HEK293 (cell line): ENCODE measurements around the gene NXT2.

ENCODE experiments used
- CTCF ChIA-PET: fragments of 350-600 bp; formaldehyde crosslinking; extraction: SDS; loops from one replicate; lab custom pipeline; 2021; ENCODE audit warnings: antibody characterized with exemption; lab: Yijun Ruan, JAX
- POLR2A ChIA-PET: fragments of 300-600 bp; formaldehyde crosslinking; extraction: SDS; loops from one replicate; lab custom pipeline; 2020; ENCODE audit warnings: antibody characterized with exemption, inconsistent platforms; lab: Yijun Ruan, JAX
- H3K27ac ChIP-seq: fragments of 200-500 bp; sonication (Bioruptor generic); 2 replicates; pipeline ENCODE4 v1.5.1; 2014; ENCODE audit warnings: low read depth, low read length, control low read depth, inconsistent platforms; ENCODE audit errors: extremely low read depth
- H3K36me3 ChIP-seq, 2 experiments: fragments of 200-500 bp in 1 of 2; sonication (Bioruptor generic) in 1 of 2; 1 replicate in 1 of 2; 2 replicates in 1 of 2; pipeline ENCODE4 v1.5.1; 2014 to 2017; ENCODE audit warnings: inconsistent platforms in 2 of 2, low read length in 2 of 2; ENCODE audit not compliant: control insufficient read depth in 2 of 2, insufficient read depth in 1 of 2
- H3K4me1 ChIP-seq: fragments of 200-500 bp; sonication (Bioruptor generic); 2 replicates; pipeline ENCODE4 v1.5.1; 2014; ENCODE audit warnings: mild to moderate bottlenecking, low read length, inconsistent platforms; ENCODE audit not compliant: control insufficient read depth, insufficient read depth
- H3K4me3 ChIP-seq: 2 replicates; pipeline ENCODE4 v1.5.1; 2011; ENCODE audit warnings: low read depth, mild to moderate bottlenecking, control low read depth, low read length, moderate library complexity
- H3K9me3 ChIP-seq: fragments of 200-500 bp; sonication (Bioruptor generic); 2 replicates; pipeline ENCODE4 v1.5.1; 2014; ENCODE audit warnings: low read depth, low read length, inconsistent platforms; ENCODE audit not compliant: control insufficient read depth, insufficient read depth
- EGR2 ChIP-seq: fragments of 450-650 bp; formaldehyde crosslinking; IDR thresholded peaks from 2 replicates; pipeline ENCODE4 v1.5.1; 2016; ENCODE audit warnings: low read depth, missing biosample characterization, missing genetic modification characterization
- FEZF1 ChIP-seq: fragments of 450-650 bp; formaldehyde crosslinking; IDR thresholded peaks from 2 replicates; pipeline ENCODE4 v1.5.1; 2016; ENCODE audit warnings: missing biosample characterization, missing genetic modification characterization
- KLF10 ChIP-seq: fragments of 450-650 bp; IDR thresholded peaks from 2 replicates; pipeline ENCODE4 v1.5.1; 2018; ENCODE audit warnings: missing biosample characterization, mild to moderate bottlenecking, missing genetic modification characterization
- KLF16 ChIP-seq: fragments of 450-650 bp; formaldehyde crosslinking; IDR thresholded peaks from 2 replicates; pipeline ENCODE4 v1.5.1; 2017; ENCODE audit warnings: missing biosample characterization, missing genetic modification characterization
- KLF8 ChIP-seq: fragments of 450-650 bp; formaldehyde crosslinking; IDR thresholded peaks from 2 replicates; pipeline ENCODE4 v1.5.1; 2016; ENCODE audit warnings: missing biosample characterization, missing genetic modification characterization
- MYNN ChIP-seq: fragments of 450-650 bp; formaldehyde crosslinking; IDR thresholded peaks from 2 replicates; pipeline ENCODE4 v1.5.1; 2016; ENCODE audit warnings: missing biosample characterization, missing genetic modification characterization, borderline replicate concordance
- SCRT1 ChIP-seq: fragments of 450-650 bp; formaldehyde crosslinking; IDR thresholded peaks from 2 replicates; pipeline ENCODE4 v1.5.1; 2016; ENCODE audit warnings: missing biosample characterization, missing genetic modification characterization, borderline replicate concordance
- ZFHX2 ChIP-seq: fragments of 450-650 bp; formaldehyde crosslinking; conservative IDR thresholded peaks from 2 replicates; pipeline ENCODE4 v1.5.1; 2016; ENCODE audit warnings: missing biosample characterization, missing genetic modification characterization
- ZNF10 ChIP-seq: fragments of 450-650 bp; formaldehyde crosslinking; IDR thresholded peaks from 2 replicates; pipeline ENCODE4 v1.5.1; 2017; ENCODE audit warnings: missing biosample characterization, missing genetic modification characterization
- ZNF155 ChIP-seq: fragments of 450-650 bp; formaldehyde crosslinking; IDR thresholded peaks from 2 replicates; pipeline ENCODE4 v1.5.1; 2016; ENCODE audit warnings: missing biosample characterization, missing genetic modification characterization
- ZNF175 ChIP-seq: fragments of 450-650 bp; formaldehyde crosslinking; IDR thresholded peaks from 2 replicates; pipeline ENCODE4 v1.5.1; 2016; ENCODE audit warnings: missing biosample characterization, missing genetic modification characterization
- ZNF202 ChIP-seq: fragments of 450-650 bp; formaldehyde crosslinking; IDR thresholded peaks from 2 replicates; pipeline ENCODE4 v1.5.1; 2016; ENCODE audit warnings: missing biosample characterization, missing genetic modification characterization, borderline replicate concordance
- ZNF223 ChIP-seq: fragments of 450-650 bp; formaldehyde crosslinking; IDR thresholded peaks from 2 replicates; pipeline ENCODE4 v1.5.1; 2016; ENCODE audit warnings: missing biosample characterization, missing genetic modification characterization
- ZNF311 ChIP-seq: fragments of 450-650 bp; formaldehyde crosslinking; IDR thresholded peaks from 2 replicates; pipeline ENCODE4 v1.5.1; 2017; ENCODE audit warnings: missing biosample characterization, missing genetic modification characterization, borderline replicate concordance
- ZNF341 ChIP-seq: fragments of 450-650 bp; formaldehyde crosslinking; IDR thresholded peaks from 2 replicates; pipeline ENCODE4; 2016; ENCODE audit warnings: low read depth, missing biosample characterization, missing genetic modification characterization
- ZNF350 ChIP-seq: fragments of 450-650 bp; formaldehyde crosslinking; IDR thresholded peaks from 2 replicates; pipeline ENCODE4 v1.5.0; 2017; ENCODE audit warnings: missing biosample characterization, mild to moderate bottlenecking, missing genetic modification characterization
- ZNF416 ChIP-seq: fragments of 450-650 bp; formaldehyde crosslinking; IDR thresholded peaks from 2 replicates; pipeline ENCODE4 v1.5.1; 2016; ENCODE audit warnings: missing biosample characterization, missing genetic modification characterization
- ZNF473 ChIP-seq: fragments of 450-650 bp; formaldehyde crosslinking; IDR thresholded peaks from 2 replicates; pipeline ENCODE4 v1.5.1; 2017; ENCODE audit warnings: missing biosample characterization, missing genetic modification characterization
- ZNF501 ChIP-seq: fragments of 450-650 bp; formaldehyde crosslinking; IDR thresholded peaks from 2 replicates; pipeline ENCODE4 v1.5.1; 2016; ENCODE audit warnings: missing biosample characterization, missing genetic modification characterization
- ZNF600 ChIP-seq: fragments of 450-650 bp; formaldehyde crosslinking; IDR thresholded peaks from 2 replicates; pipeline ENCODE4 v1.5.1; 2016; ENCODE audit warnings: missing biosample characterization, missing genetic modification characterization
- ZNF792 ChIP-seq: fragments of 450-650 bp; formaldehyde crosslinking; IDR thresholded peaks from 2 replicates; pipeline ENCODE4 v1.5.1; 2016; ENCODE audit warnings: missing biosample characterization, missing genetic modification characterization
- ZSCAN16 ChIP-seq: fragments of 450-650 bp; formaldehyde crosslinking; IDR thresholded peaks from 2 replicates; pipeline ENCODE4 v1.5.1; 2016; ENCODE audit warnings: missing biosample characterization, missing genetic modification characterization
- TF ChIP-seq, protein P1 (sequence below): fragments of 450-650 bp; formaldehyde crosslinking; IDR thresholded peaks from 2 replicates; pipeline ENCODE4 v1.5.1; 2017; ENCODE audit warnings: missing biosample characterization, mild to moderate bottlenecking, missing genetic modification characterization, moderate library complexity
- TF ChIP-seq, protein P2 (sequence below): fragments of 450-650 bp; formaldehyde crosslinking; IDR thresholded peaks from 2 replicates; pipeline ENCODE4 v1.5.1; 2017; ENCODE audit warnings: missing biosample characterization, missing genetic modification characterization
- TF ChIP-seq, protein P3 (sequence below): fragments of 450-650 bp; formaldehyde crosslinking; IDR thresholded peaks from 2 replicates; pipeline ENCODE4 v1.5.1; 2016; ENCODE audit warnings: missing biosample characterization, missing genetic modification characterization, low read depth
- TF ChIP-seq, protein P4 (sequence below): fragments of 450-650 bp; formaldehyde crosslinking; IDR thresholded peaks from 2 replicates; pipeline ENCODE4 v1.5.1; 2016; ENCODE audit warnings: missing biosample characterization, missing genetic modification characterization

The NXT2 gene

DNA sequence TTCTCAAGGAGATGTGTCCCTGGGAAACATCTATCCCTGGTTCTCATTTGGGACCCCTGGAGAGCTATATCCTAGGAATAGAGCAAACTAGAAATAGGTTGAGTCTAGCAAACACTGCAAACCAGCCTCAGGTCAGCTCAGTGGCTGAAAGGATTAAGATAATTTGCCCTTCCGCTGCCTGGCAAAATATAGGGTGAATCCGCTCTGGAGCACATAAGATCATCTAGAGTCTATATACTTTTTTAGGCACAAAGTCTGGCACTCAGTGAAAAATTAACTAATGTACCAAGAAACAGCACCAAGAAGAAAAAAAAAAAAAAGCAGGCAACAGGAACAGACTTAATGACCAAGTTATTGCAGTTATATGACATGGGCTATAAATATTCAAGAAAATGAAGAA, 47.5 kb upstream of the NXT2 start:
- CTCF ChIA-PET = interaction anchor here (0.9 to 5.2 kb wide), 2 partner anchors 15 to 145 kb away, joined by 3 to 110 read pairs; no protein-coding TSS in a partner anchor
- Histone ChIP-seq H3K9me3 (no peaks in the 10 kb centered on the region), H3K27ac (no peak overlapping the region), H3K36me3 (no peaks in the 10 kb centered on the region), H3K4me3 (no peak overlapping the region), H3K4me1 (no peaks in the 10 kb centered on the region)
- TF ChIP-seq ZSCAN16 (tag by site-specific recombination) (no peak), ZNF202 (tag by site-specific recombination) (no peak), ZNF350 (no peak), ZFHX2 (tag by site-specific recombination) (no peak), ZNF311 (tag by site-specific recombination) (no peak)
- POLR2A ChIA-PET = interaction anchor here (0.6 kb wide), 1 partner anchor 58 kb away, joined by 3 read pairs; no protein-coding TSS in a partner anchor

DNA sequence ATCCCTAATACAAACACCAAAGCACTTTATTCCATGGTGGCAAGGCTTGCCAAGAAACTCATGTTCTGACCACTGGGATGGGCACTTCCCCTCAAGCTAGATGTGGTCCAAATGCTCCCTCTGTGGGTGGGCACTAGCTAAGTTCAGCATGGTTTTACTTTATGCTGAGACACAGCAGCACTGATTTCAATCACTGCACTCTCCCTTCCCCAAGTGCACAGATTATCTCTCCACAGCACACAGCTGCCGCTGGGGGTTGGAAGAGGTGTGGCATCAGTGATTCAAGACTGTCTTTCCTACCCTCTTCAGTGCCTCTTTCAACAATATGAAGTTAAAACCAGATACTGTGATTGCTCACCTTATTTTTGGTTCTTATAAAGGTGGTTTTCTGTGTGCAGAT, 38.2 kb upstream of the NXT2 start:
- CTCF ChIA-PET = interaction anchor here (1.0 to 1.1 kb wide), 2 partner anchors 13 to 29 kb away, joined by 3 read pairs; no protein-coding TSS in a partner anchor
- no peaks in the 10 kb centered on the region for H3K36me3 ChIP-seq
- H3K9me3 ChIP-seq = no peaks in the 10 kb centered on the region
- no peak overlapping the region for H3K4me3 ChIP-seq
- no peak overlapping the region for H3K27ac ChIP-seq
- H3K4me1 ChIP-seq = no peaks in the 10 kb centered on the region
- TF ChIP-seq ZNF600 (no peak), EGR2 (tag by site-specific recombination) (no peak), ZNF792 (tag by site-specific recombination) (no peak), SCRT1 (no peak), ZNF501 (tag by site-specific recombination) (no peak), FEZF1 (no peak)
- TF ChIP-seq, protein P1, sequence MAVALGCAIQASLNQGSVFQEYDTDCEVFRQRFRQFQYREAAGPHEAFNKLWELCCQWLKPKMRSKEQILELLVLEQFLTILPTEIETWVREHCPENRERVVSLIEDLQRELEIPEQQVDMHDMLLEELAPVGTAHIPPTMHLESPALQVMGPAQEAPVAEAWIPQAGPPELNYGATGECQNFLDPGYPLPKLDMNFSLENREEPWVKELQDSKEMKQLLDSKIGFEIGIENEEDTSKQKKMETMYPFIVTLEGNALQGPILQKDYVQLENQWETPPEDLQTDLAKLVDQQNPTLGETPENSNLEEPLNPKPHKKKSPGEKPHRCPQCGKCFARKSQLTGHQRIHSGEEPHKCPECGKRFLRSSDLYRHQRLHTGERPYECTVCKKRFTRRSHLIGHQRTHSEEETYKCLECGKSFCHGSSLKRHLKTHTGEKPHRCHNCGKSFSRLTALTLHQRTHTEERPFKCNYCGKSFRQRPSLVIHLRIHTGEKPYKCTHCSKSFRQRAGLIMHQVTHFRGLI (tag by site-specific recombination) = no peak
- TF ChIP-seq, protein P2, sequence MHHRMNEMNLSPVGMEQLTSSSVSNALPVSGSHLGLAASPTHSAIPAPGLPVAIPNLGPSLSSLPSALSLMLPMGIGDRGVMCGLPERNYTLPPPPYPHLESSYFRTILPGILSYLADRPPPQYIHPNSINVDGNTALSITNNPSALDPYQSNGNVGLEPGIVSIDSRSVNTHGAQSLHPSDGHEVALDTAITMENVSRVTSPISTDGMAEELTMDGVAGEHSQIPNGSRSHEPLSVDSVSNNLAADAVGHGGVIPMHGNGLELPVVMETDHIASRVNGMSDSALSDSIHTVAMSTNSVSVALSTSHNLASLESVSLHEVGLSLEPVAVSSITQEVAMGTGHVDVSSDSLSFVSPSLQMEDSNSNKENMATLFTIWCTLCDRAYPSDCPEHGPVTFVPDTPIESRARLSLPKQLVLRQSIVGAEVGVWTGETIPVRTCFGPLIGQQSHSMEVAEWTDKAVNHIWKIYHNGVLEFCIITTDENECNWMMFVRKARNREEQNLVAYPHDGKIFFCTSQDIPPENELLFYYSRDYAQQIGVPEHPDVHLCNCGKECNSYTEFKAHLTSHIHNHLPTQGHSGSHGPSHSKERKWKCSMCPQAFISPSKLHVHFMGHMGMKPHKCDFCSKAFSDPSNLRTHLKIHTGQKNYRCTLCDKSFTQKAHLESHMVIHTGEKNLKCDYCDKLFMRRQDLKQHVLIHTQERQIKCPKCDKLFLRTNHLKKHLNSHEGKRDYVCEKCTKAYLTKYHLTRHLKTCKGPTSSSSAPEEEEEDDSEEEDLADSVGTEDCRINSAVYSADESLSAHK (tag by site-specific recombination) = no peak
- TF ChIP-seq, protein P3, sequence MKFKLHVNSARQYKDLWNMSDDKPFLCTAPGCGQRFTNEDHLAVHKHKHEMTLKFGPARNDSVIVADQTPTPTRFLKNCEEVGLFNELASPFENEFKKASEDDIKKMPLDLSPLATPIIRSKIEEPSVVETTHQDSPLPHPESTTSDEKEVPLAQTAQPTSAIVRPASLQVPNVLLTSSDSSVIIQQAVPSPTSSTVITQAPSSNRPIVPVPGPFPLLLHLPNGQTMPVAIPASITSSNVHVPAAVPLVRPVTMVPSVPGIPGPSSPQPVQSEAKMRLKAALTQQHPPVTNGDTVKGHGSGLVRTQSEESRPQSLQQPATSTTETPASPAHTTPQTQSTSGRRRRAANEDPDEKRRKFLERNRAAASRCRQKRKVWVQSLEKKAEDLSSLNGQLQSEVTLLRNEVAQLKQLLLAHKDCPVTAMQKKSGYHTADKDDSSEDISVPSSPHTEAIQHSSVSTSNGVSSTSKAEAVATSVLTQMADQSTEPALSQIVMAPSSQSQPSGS (tag by site-specific recombination) = no peak
- TF ChIP-seq, protein P4, sequence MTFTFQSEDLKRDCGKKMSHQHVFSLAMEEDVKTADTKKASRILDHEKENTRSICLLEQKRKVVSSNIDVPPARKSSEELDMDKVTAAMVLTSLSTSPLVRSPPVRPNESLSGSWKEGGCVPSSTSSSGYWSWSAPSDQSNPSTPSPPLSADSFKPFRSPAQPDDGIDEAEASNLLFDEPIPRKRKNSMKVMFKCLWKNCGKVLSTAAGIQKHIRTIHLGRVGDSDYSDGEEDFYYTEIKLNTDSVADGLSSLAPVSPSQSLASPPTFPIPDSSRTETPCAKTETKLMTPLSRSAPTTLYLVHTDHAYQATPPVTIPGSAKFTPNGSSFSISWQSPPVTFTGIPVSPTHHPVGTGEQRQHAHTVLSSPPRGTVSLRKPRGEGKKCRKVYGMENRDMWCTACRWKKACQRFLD (tag by site-specific recombination) = no peak
- POLR2A ChIA-PET = no interaction called here

DNA sequence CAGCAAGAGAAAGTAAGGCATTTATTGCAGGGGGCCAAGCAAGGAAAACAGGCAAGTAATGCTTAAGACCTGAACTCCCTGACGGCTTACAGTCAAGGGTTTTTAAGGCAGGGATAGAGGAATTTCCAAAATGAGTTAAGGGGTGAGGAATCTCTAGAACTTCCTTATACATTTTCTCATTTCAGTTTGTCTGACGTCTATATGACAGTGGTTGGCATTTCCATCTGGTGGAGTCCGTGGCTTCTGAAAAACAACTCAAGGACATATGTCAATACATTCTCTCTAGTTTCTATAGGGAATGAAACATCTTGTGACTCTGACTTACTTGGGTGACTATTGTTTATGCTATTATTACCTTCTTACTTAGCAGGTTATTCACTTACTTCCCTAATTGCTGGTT, 35.5 kb upstream of the NXT2 start:
- ChIA-PET POLR2A (no interaction called here), CTCF (interaction anchor here (1.2 kb wide), 1 partner anchor 16 kb away, joined by 3 read pairs; no protein-coding TSS in a partner anchor)
- Histone ChIP-seq H3K4me1 (no peaks in the 10 kb centered on the region), H3K27ac (no peak overlapping the region), H3K36me3 (no peaks in the 10 kb centered on the region), H3K4me3 (no peak overlapping the region), H3K9me3 (no peaks in the 10 kb centered on the region)
- TF ChIP-seq ZNF341 (no peak), ZNF223 (no peak), ZNF10 (tag by site-specific recombination) (no peak), ZNF175 (tag by site-specific recombination) (no peak), ZNF416 (tag by site-specific recombination) (no peak), ZNF473 (no peak), KLF10 (no peak), KLF8 (tag by site-specific recombination) (no peak), ZNF155 (no peak), MYNN (tag by site-specific recombination) (no peak), KLF16 (tag by site-specific recombination) (no peak)
- TF ChIP-seq, protein P3 (tag by site-specific recombination) = no peak
